GM23338 (cell line): ENCODE measurements around the gene SLFN12L. TPM values are rescaled to one million over a fixed set of nuclear protein-coding genes. Genes with fewer than 3 reads are reported as not detected.

Experiments
- ATAC-seq: fragments of 200-7000 bp; cut with Tn5 transposase; 3 replicates; pipeline ENCODE4 v1.9.1; 2020
- DNase-seq: peaks from one replicate; pipeline ENCODE4 v3.0.0-alpha.2; 2015; ENCODE audit warnings: low spot score
- H2AFZ ChIP-seq: fragments of 200-600 bp; sonication (generic); 2 replicates; pipeline ENCODE4 v1.8.0; 2016; ENCODE audit warnings: antibody characterized with exemption, mild to moderate bottlenecking, moderate library complexity
- H3F3A ChIP-seq: fragments of 200-600 bp; sonication (generic); replicated peaks from 2 replicates; pipeline ENCODE4 v1.8.0; 2017; ENCODE audit warnings: antibody characterized with exemption, mixed run types, low read depth
- H3K27ac ChIP-seq: fragments of 200-600 bp; sonication (generic); 2 replicates; pipeline ENCODE4 v1.6.1; 2016; ENCODE audit warnings: low read depth
- H3K27me3 ChIP-seq: fragments of 200-600 bp; sonication (generic); 2 replicates; pipeline ENCODE4 v1.8.0; 2016; ENCODE audit warnings: mild to moderate bottlenecking, mixed run types, moderate library complexity; ENCODE audit not compliant: insufficient read depth
- H3K36me3 ChIP-seq: fragments of 200-600 bp; sonication (generic); 2 replicates; pipeline ENCODE4 v1.8.0; 2016; ENCODE audit warnings: mild to moderate bottlenecking; ENCODE audit not compliant: insufficient read depth
- H3K4me1 ChIP-seq: fragments of 200-600 bp; sonication (generic); 2 replicates; pipeline ENCODE4 v1.8.0; 2016; ENCODE audit warnings: mild to moderate bottlenecking, moderate library complexity; ENCODE audit not compliant: insufficient read depth
- H3K4me2 ChIP-seq: fragments of 200-600 bp; sonication (generic); 2 replicates; pipeline ENCODE4 v1.7.1; 2017; ENCODE audit warnings: mixed run types
- H3K4me3 ChIP-seq: fragments of 200-600 bp; sonication (generic); 2 replicates; pipeline ENCODE4 v1.6.1; 2016; ENCODE audit warnings: mixed run types
- H3K79me2 ChIP-seq: fragments of 200-600 bp; sonication (generic); replicated peaks from 2 replicates; pipeline ENCODE4 v1.8.0; 2017; ENCODE audit warnings: mild to moderate bottlenecking; ENCODE audit not compliant: insufficient read depth
- H3K9me2 ChIP-seq: fragments of 200-600 bp; sonication (generic); 2 replicates; pipeline ENCODE4 v1.8.0; 2017; ENCODE audit not compliant: insufficient read depth
- H4K20me1 ChIP-seq: fragments of 200-600 bp; sonication (generic); replicated peaks from 2 replicates; pipeline ENCODE4 v1.8.0; 2017; ENCODE audit warnings: mild to moderate bottlenecking; ENCODE audit not compliant: insufficient read depth
- H3K27ac Mint-ChIP-seq: 2 replicates; pipeline ENCODE4 v1.8.0; 2020; ENCODE audit warnings: inconsistent platforms, mild to moderate bottlenecking, moderate library complexity, mixed read lengths
- H3K27me3 Mint-ChIP-seq: 3 replicates; pipeline ENCODE4 v1.8.0; 2022; ENCODE audit warnings: low read depth, mild to moderate bottlenecking, moderate library complexity, mixed read lengths, inconsistent platforms; ENCODE audit not compliant: insufficient read depth, poor library complexity
- H3K36me3 Mint-ChIP-seq: 3 replicates; pipeline ENCODE4 v1.8.0; 2021; ENCODE audit warnings: low read depth, mild to moderate bottlenecking, inconsistent platforms, moderate library complexity, mixed read lengths
- H3K4me1 Mint-ChIP-seq: 3 replicates; pipeline ENCODE4 v1.8.0; 2020; ENCODE audit warnings: mild to moderate bottlenecking, inconsistent platforms, mixed read lengths
- H3K4me3 Mint-ChIP-seq: 3 replicates; pipeline ENCODE4 v1.8.0; 2021; ENCODE audit warnings: moderate library complexity, mild to moderate bottlenecking, inconsistent platforms, mixed read lengths
- H3K9me3 Mint-ChIP-seq: 3 replicates; pipeline ENCODE4 v1.8.0; 2020; ENCODE audit warnings: moderate library complexity, mild to moderate bottlenecking, inconsistent platforms, mixed read lengths
- CREB1 ChIP-seq: fragments of 250-450 bp; sonication (Bioruptor Pico); IDR thresholded peaks from 2 replicates; pipeline ENCODE4 v1.5.0; 2020; ENCODE audit warnings: low read depth, mild to moderate bottlenecking, moderate library complexity
- ETS1 ChIP-seq: IDR thresholded peaks from 2 replicates; pipeline ENCODE4 v1.6.1; 2016; ENCODE audit warnings: antibody characterized with exemption
- EZH2 ChIP-seq: fragments of 200-600 bp; sonication (generic); IDR thresholded peaks from one replicate; pipeline ENCODE4 v1.8.0; 2017; ENCODE audit warnings: antibody characterized with exemption, mild to moderate bottlenecking, low read depth; ENCODE audit not compliant: unreplicated experiment
- EZH2phosphoT487 ChIP-seq: fragments of 200-600 bp; sonication (generic); IDR thresholded peaks from one replicate; pipeline ENCODE4 v1.8.1; 2018; ENCODE audit warnings: antibody characterized with exemption; ENCODE audit not compliant: unreplicated experiment
- JUNB ChIP-seq: IDR thresholded peaks from one replicate; pipeline ENCODE4 v1.6.1; 2016; ENCODE audit warnings: antibody characterized with exemption; ENCODE audit not compliant: unreplicated experiment
- NANOG ChIP-seq: IDR thresholded peaks from 2 replicates; pipeline ENCODE4 v1.6.1; 2016; ENCODE audit warnings: antibody characterized with exemption, borderline replicate concordance
- POLR2AphosphoS5 ChIP-seq: IDR thresholded peaks from 2 replicates; pipeline ENCODE4 v1.6.1; 2016; ENCODE audit warnings: antibody characterized with exemption, low read depth
- STAT1 ChIP-seq: IDR thresholded peaks from one replicate; pipeline ENCODE4 v1.6.1; 2016; ENCODE audit warnings: antibody characterized with exemption; ENCODE audit not compliant: unreplicated experiment
- ZNF114 ChIP-seq: fragments of 250-450 bp; sonication (Bioruptor Pico); IDR thresholded peaks from 2 replicates; pipeline ENCODE4 v1.5.0; 2020; ENCODE audit warnings: mild to moderate bottlenecking, moderate library complexity
- ZNF331 ChIP-seq: fragments of 250-450 bp; sonication (Bioruptor Pico); IDR thresholded peaks from 2 replicates; pipeline ENCODE4 v1.5.0; 2020; ENCODE audit warnings: low read depth, mild to moderate bottlenecking, moderate library complexity
- polyA plus RNA-seq: library from polyadenylated mRNA; unstranded; fragments of >200 nt; fragmentation: Nextera tagmentation; extraction: Ambion mirVana; gene quantifications from 2 replicates; pipeline ENCODE4 v1.2.1, GENCODE V29; 2016
- total RNA-seq: library from RNA; depleted of rRNA; stranded (reverse); fragments of >200 nt; shearing (Covaris generic); gene quantifications from 2 replicates; pipeline ENCODE4 v1.2.3, GENCODE V29; 2014
- TF ChIP-seq, protein P1 (sequence below), 2 experiments: fragments of 200-600 bp in 1 of 2; sonication (generic) in 1 of 2; conservative IDR thresholded peaks; 2 replicates each; pipeline versions ENCODE4 v1.5.1 to v1.6.1; 2016 to 2017; ENCODE audit warnings: antibody characterized with exemption in 2 of 2, low read depth in 2 of 2, mild to moderate bottlenecking in 2 of 2, moderate library complexity in 1 of 2
- TF ChIP-seq, protein P2 (sequence below): IDR thresholded peaks from one replicate; pipeline ENCODE4 v1.6.1; 2018; ENCODE audit warnings: antibody characterized with exemption; ENCODE audit not compliant: unreplicated experiment
- TF ChIP-seq, protein P3 (sequence below): fragments of 250-450 bp; sonication (Bioruptor Pico); IDR thresholded peaks from 2 replicates; pipeline ENCODE4 v1.5.0; 2020; ENCODE audit warnings: mild to moderate bottlenecking, moderate library complexity

Gene SLFN12L
- total and polyA plus RNA-seq, 2 experiments from 2014 or later: not detected

DNA sequence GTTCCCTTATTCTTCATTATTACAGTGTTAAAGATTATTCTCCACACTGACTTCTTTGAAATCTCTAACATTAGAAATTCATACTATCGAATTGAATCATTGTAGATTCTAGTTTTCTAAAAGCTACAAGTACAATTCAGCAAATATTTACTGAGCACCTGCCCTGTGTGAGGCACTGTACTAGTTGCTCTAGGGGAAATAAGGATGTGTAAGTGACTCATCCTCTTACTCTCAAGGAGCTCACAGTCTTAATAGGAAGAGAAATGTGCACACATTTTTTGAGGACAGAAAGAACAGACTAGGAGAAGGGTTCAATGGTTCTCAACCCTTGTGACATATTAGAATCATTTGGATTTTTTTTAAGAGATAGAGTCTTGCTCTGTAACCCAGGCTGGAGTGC is 7.7 kb upstream of the SLFN12L start:
- peaks cover 13% of the 10 kb centered on the region; the same call in 1 of the 2 replicates for H3K27me3 ChIP-seq
- no peaks in the 10 kb centered on the region for H3K27me3 Mint-ChIP-seq
- no peaks in the 10 kb centered on the region for H3K4me1 Mint-ChIP-seq
- H3K4me1 ChIP-seq: no peaks in the 10 kb centered on the region
- H3K4me3 ChIP-seq: no peak overlapping the region
- no peaks in the 10 kb centered on the region for H3K79me2 ChIP-seq
- no peak overlapping the region for H2AFZ ChIP-seq
- H3K4me3 Mint-ChIP-seq: no peak overlapping the region
- no peaks in the 10 kb centered on the region for H3K9me3 Mint-ChIP-seq
- no peak overlapping the region for H3K27ac ChIP-seq
- H3K4me2 ChIP-seq: no peak overlapping the region
- no peak overlapping the region for H3K27ac Mint-ChIP-seq
- H3F3A ChIP-seq: no peaks in the 10 kb centered on the region
- no peak for TF ChIP-seq ZNF331 (CRISPR knock-in tag)
- no peak for TF ChIP-seq ETS1
- no peak for TF ChIP-seq NANOG
- TF ChIP-seq STAT1: no peak
- no peak for TF ChIP-seq EZH2
- TF ChIP-seq POLR2AphosphoS5: no peak
- TF ChIP-seq, protein P1, sequence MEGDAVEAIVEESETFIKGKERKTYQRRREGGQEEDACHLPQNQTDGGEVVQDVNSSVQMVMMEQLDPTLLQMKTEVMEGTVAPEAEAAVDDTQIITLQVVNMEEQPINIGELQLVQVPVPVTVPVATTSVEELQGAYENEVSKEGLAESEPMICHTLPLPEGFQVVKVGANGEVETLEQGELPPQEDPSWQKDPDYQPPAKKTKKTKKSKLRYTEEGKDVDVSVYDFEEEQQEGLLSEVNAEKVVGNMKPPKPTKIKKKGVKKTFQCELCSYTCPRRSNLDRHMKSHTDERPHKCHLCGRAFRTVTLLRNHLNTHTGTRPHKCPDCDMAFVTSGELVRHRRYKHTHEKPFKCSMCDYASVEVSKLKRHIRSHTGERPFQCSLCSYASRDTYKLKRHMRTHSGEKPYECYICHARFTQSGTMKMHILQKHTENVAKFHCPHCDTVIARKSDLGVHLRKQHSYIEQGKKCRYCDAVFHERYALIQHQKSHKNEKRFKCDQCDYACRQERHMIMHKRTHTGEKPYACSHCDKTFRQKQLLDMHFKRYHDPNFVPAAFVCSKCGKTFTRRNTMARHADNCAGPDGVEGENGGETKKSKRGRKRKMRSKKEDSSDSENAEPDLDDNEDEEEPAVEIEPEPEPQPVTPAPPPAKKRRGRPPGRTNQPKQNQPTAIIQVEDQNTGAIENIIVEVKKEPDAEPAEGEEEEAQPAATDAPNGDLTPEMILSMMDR (conservative IDR thresholded peaks at IDR 0.05; ENCODE audit: low read depth in 2 of 2): no peak
- no peak for TF ChIP-seq CREB1 (CRISPR knock-in tag)
- TF ChIP-seq JUNB: no peak
- TF ChIP-seq, protein P2, sequence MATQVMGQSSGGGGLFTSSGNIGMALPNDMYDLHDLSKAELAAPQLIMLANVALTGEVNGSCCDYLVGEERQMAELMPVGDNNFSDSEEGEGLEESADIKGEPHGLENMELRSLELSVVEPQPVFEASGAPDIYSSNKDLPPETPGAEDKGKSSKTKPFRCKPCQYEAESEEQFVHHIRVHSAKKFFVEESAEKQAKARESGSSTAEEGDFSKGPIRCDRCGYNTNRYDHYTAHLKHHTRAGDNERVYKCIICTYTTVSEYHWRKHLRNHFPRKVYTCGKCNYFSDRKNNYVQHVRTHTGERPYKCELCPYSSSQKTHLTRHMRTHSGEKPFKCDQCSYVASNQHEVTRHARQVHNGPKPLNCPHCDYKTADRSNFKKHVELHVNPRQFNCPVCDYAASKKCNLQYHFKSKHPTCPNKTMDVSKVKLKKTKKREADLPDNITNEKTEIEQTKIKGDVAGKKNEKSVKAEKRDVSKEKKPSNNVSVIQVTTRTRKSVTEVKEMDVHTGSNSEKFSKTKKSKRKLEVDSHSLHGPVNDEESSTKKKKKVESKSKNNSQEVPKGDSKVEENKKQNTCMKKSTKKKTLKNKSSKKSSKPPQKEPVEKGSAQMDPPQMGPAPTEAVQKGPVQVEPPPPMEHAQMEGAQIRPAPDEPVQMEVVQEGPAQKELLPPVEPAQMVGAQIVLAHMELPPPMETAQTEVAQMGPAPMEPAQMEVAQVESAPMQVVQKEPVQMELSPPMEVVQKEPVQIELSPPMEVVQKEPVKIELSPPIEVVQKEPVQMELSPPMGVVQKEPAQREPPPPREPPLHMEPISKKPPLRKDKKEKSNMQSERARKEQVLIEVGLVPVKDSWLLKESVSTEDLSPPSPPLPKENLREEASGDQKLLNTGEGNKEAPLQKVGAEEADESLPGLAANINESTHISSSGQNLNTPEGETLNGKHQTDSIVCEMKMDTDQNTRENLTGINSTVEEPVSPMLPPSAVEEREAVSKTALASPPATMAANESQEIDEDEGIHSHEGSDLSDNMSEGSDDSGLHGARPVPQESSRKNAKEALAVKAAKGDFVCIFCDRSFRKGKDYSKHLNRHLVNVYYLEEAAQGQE: no peak
- TF ChIP-seq EZH2phosphoT487: no peak
- TF ChIP-seq ZNF114: no peak
- TF ChIP-seq, protein P3, sequence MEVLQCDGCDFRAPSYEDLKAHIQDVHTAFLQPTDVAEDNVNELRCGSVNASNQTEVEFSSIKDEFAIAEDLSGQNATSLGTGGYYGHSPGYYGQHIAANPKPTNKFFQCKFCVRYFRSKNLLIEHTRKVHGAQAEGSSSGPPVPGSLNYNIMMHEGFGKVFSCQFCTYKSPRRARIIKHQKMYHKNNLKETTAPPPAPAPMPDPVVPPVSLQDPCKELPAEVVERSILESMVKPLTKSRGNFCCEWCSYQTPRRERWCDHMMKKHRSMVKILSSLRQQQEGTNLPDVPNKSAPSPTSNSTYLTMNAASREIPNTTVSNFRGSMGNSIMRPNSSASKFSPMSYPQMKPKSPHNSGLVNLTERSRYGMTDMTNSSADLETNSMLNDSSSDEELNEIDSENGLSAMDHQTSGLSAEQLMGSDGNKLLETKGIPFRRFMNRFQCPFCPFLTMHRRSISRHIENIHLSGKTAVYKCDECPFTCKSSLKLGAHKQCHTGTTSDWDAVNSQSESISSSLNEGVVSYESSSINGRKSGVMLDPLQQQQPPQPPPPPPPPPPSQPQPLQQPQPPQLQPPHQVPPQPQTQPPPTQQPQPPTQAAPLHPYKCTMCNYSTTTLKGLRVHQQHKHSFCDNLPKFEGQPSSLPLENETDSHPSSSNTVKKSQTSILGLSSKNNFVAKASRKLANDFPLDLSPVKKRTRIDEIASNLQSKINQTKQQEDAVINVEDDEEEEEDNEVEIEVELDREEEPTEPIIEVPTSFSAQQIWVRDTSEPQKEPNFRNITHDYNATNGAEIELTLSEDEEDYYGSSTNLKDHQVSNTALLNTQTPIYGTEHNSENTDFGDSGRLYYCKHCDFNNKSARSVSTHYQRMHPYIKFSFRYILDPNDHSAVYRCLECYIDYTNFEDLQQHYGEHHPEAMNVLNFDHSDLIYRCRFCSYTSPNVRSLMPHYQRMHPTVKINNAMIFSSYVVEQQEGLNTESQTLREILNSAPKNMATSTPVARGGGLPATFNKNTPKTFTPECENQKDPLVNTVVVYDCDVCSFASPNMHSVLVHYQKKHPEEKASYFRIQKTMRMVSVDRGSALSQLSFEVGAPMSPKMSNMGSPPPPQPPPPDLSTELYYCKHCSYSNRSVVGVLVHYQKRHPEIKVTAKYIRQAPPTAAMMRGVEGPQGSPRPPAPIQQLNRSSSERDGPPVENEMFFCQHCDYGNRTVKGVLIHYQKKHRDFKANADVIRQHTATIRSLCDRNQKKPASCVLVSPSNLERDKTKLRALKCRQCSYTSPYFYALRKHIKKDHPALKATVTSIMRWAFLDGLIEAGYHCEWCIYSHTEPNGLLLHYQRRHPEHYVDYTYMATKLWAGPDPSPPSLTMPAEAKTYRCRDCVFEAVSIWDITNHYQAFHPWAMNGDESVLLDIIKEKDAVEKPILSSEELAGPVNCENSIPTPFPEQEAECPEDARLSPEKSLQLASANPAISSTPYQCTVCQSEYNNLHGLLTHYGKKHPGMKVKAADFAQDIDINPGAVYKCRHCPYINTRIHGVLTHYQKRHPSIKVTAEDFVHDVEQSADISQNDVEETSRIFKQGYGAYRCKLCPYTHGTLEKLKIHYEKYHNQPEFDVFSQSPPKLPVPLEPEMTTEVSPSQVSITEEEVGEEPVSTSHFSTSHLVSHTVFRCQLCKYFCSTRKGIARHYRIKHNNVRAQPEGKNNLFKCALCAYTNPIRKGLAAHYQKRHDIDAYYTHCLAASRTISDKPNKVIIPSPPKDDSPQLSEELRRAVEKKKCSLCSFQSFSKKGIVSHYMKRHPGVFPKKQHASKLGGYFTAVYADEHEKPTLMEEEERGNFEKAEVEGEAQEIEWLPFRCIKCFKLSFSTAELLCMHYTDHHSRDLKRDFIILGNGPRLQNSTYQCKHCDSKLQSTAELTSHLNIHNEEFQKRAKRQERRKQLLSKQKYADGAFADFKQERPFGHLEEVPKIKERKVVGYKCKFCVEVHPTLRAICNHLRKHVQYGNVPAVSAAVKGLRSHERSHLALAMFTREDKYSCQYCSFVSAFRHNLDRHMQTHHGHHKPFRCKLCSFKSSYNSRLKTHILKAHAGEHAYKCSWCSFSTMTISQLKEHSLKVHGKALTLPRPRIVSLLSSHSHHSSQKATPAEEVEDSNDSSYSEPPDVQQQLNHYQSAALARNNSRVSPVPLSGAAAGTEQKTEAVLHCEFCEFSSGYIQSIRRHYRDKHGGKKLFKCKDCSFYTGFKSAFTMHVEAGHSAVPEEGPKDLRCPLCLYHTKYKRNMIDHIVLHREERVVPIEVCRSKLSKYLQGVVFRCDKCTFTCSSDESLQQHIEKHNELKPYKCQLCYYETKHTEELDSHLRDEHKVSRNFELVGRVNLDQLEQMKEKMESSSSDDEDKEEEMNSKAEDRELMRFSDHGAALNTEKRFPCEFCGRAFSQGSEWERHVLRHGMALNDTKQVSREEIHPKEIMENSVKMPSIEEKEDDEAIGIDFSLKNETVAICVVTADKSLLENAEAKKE (CRISPR knock-in tag): no peak
- H4K20me1 ChIP-seq: no peaks in the 10 kb centered on the region
- ATAC-seq (no peak), DNase-seq (no peak)
- no peaks in the 10 kb centered on the region for H3K36me3 Mint-ChIP-seq
- no peaks in the 10 kb centered on the region for H3K36me3 ChIP-seq
- no peaks in the 10 kb centered on the region for H3K9me2 ChIP-seq
